Measurements from ENCODE around the gene TUBB3.
A peak's percentile ranks its signal among the peaks of the same experiment; 100 is the strongest.

TUBB3 gene

GRCh38 chr16:89936508-89936907 is 13.4 kb downstream of the TUBB3 start:
- no peak for DNase-seq (ENCODE audit: low spot score)

GRCh38 chr16:89936981-89937380 is 13.8 kb downstream of the TUBB3 start:
- H3K27ac ChIP-seq, result no peak overlapping the region
- H3K4me3 ChIP-seq, result no peak overlapping the region
- DNase-seq (ENCODE audit: low spot score), result no peak
- TF ChIP-seq CTCF (IDR thresholded peaks at IDR 0.05), result no peak

More at GRCh38 chr16:89936508-89936907, 13.4 kb downstream of the TUBB3 start:
- no peak overlapping the region for H3K27ac ChIP-seq
- no peak for TF ChIP-seq CTCF (IDR thresholded peaks at IDR 0.05)
- no peak overlapping the region for H3K4me3 ChIP-seq

GRCh38 chr16:89938175-89938885 is 15.2 kb downstream of the TUBB3 start:
- no peak for TF ChIP-seq CTCF (IDR thresholded peaks at IDR 0.05)
- no peak overlapping the region for H3K27ac ChIP-seq
- no peak overlapping the region for H3K4me3 ChIP-seq
- DNase-seq (ENCODE audit: low spot score), result no peak

GRCh38 chr16:89944773-89945172 is 21.6 kb downstream of the TUBB3 start:
- H3K4me3 ChIP-seq, result no peak overlapping the region
- no peak for TF ChIP-seq CTCF (IDR thresholded peaks at IDR 0.05)
- H3K27ac ChIP-seq, result no peak overlapping the region
- no peak for DNase-seq (ENCODE audit: low spot score)

GRCh38 chr16:89945654-89946053 is 22.5 kb downstream of the TUBB3 start:
- H3K4me3 ChIP-seq, result no peak overlapping the region
- DNase-seq (ENCODE audit: low spot score), result no peak
- no peak overlapping the region for H3K27ac ChIP-seq
- TF ChIP-seq CTCF (IDR thresholded peaks at IDR 0.05), result no peak

- no peak overlapping the region for H3K27ac ChIP-seq
- TF ChIP-seq CTCF (IDR thresholded peaks at IDR 0.05), result no peak
Measured at GRCh38 chr16:89946515-89946914, 23.4 kb downstream of the TUBB3 start.

GRCh38 chr16:89949121-89949742 is 26.1 kb downstream of the TUBB3 start:
- no peak for DNase-seq (ENCODE audit: low spot score)
- Histone ChIP-seq H3K27ac (peak overlapping the region in 1 of 2 donors; percentile 74), H3K4me3 (peak overlapping the region; percentile 80)
- TF ChIP-seq CTCF (IDR thresholded peaks at IDR 0.05), result no peak

More at GRCh38 chr16:89946515-89946914, 23.4 kb downstream of the TUBB3 start:
- DNase-seq (ENCODE audit: low spot score), result no peak
- H3K4me3 ChIP-seq, result no peak overlapping the region

All from coronary artery (tissue), 2 donors.